A549 treated with dexamethasone at 1 μM for 4 hours (cell line): ENCODE results near the gene TLCD1. TPM values are rescaled to one million over a fixed set of nuclear protein-coding genes. Genes with fewer than 3 reads are reported as not detected.

Experiments
- total RNA-seq: library from RNA; stranded (reverse); fragments of 200-300 nt; extraction: Qiagen RNA extraction; gene quantifications from 5 replicates; pipeline ENCODE4 v1.2.3, GENCODE V29; 2022

The TLCD1 gene
- total RNA-seq = 27.5 to 45.5 TPM (median 40.7 TPM) in 5 replicates

DNA sequence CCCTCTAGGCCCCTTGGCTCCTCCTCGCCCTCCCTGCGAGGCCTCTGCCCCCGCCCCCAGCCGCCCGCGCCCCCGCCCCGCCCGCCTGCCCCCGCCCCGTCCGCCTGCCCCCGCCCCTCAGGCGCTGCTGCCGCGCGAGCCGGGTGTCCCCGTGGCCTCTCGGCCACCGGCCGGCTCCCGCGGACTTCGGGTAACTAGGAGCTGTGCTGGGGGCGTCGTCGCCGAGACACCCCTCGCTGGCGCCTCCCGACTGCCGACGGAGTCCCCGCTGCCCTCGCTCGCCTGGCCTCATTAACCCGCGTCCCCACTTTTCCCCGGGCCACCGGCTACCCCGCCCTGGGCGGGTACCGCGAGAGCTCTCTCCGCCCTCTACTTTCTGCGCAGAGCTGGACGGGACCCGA lies at the start of gene TLCD1:
Gene TLCD1 (minus strand): TSS at position 8 of the 401 bp plus-strand sequence. CDS start 136 bp downstream, outside the sequence.

GRCh38 chr17:28743243-28744103 lies 17.4 kb upstream of the TLCD1 start, which contains the start of gene TRAF4:
TSS of gene TRAF4 (plus strand) at chr17:28744011. CDS start at chr17:28744113, 102 bp downstream.

GRCh38 chr17:28728364-28729200 lies 2.5 kb upstream of the TLCD1 start, which contains the start of gene NEK8:
TSS of gene NEK8 (plus strand) at chr17:28728788. CDS start at chr17:28728814, 26 bp downstream.

DNA sequence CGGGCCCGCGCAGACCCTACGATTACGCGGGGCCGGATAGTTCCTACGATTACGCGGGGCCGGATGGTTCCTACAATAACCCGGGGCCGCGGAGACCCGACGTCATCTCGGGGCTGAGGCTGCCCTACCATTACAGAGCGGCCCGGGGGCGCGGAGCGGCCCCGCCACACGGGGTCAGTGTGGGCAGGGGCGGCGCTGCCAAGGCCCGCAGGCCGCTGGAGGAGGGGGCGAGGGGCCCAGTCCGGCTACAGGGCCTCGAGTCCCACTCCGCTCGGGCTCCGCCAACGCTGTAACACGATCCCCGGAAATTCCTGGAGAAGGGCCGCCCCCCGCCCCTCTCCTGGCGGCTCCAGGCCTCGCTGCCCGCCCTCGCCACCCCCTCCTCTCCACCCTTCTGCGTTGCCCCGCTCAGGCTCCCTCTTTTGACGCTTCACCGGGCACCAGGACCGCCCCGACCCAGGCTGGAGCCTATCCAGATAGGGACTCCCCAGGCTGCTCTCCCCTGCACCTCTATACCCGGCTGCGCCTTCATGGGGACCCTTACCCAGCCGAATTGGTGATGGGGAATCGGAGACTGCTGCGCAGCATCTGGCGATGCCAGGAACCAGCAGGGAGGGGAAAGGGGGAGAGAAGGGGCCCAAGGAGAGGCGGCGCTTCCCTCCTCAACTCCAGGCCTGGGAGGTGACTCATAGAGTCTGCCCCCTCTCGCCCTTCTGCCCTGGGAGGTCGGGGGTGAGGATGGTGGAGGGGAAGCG lies 8.3 kb downstream of the TLCD1 start, which contains the start of gene RAB34:
Gene RAB34 (minus strand): TSS at position 291 of the 755 bp plus-strand sequence. CDS start 602 bp downstream, outside the sequence.

DNA sequence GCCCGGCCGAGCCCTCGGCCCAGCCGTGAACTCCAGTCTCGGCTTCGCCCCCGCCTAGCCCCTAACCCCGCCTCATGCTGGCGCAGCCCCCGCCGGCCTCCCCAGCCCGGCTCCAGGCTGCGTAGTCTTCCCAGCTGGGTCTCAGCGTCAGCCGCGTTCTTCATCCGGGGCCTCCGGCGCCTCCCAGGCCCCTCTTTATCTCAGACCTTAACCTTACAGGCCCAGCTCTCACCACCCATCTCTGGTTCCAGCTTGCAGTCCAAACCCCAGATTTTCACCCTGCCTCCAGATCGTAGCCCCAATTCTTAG lies 14.4 kb downstream of the TLCD1 start, which contains the start of gene PROCA1:
Gene PROCA1 (minus strand): TSS at position 166 of the 309 bp plus-strand sequence. CDS start 228 bp downstream, outside the sequence.

Other genes with a start within 250 kb of the TLCD1 start
- gene FOXN1, start 219.9 kb downstream of the TLCD1 start, total RNA-seq = 0.02 to 0.03 TPM (median 0.02 TPM) in 3 of 5 replicates, not detected in the others
- gene UNC119, start 173.6 kb downstream of the TLCD1 start, total RNA-seq = 21.9 to 31.8 TPM (median 29.0 TPM) in 5 replicates
- gene PIGS, start 154.7 kb downstream of the TLCD1 start, total RNA-seq = 54.1 to 65.1 TPM (median 60.5 TPM) in 5 replicates
- 1.4 to 2.5 TPM (median 2.0 TPM) in 5 replicates for gene ALDOC, start 149.3 kb downstream of the TLCD1 start, total RNA-seq
- 64.8 to 73.8 TPM (median 69.0 TPM) in 5 replicates for gene SPAG5, start 127.2 kb downstream of the TLCD1 start, total RNA-seq
- 1.8 to 5.6 TPM (median 4.3 TPM) in 5 replicates for gene RSKR, start 112.0 kb downstream of the TLCD1 start, total RNA-seq
- gene BLTP2, start 81.1 kb downstream of the TLCD1 start, total RNA-seq = 58.8 to 74.2 TPM (median 69.1 TPM) in 5 replicates
- 75.2 to 84.3 TPM (median 77.7 TPM) in 5 replicates for gene SDF2, start 64.3 kb downstream of the TLCD1 start, total RNA-seq
- gene SUPT6H, start 64.0 kb downstream of the TLCD1 start, total RNA-seq = 56.8 to 83.6 TPM (median 78.1 TPM) in 5 replicates
- gene PROCA1, start 14.3 kb downstream of the TLCD1 start, total RNA-seq = 0.87 to 1.6 TPM (median 1.4 TPM) in 5 replicates
- 192 to 231 TPM (median 217 TPM) in 5 replicates for gene RAB34, start 8.4 kb downstream of the TLCD1 start, total RNA-seq
- gene RPL23A, start 6.2 kb downstream of the TLCD1 start, total RNA-seq = 1,532 to 2,344 TPM (median 1,598 TPM) in 5 replicates
- gene NEK8, start 2.6 kb upstream of the TLCD1 start, total RNA-seq = 2.5 to 3.9 TPM (median 3.7 TPM) in 5 replicates
- 46.2 to 72.9 TPM (median 69.6 TPM) in 5 replicates for gene TRAF4, start 17.8 kb upstream of the TLCD1 start, total RNA-seq
- 31.8 to 55.0 TPM (median 49.9 TPM) in 5 replicates for gene FAM222B, start 116.6 kb upstream of the TLCD1 start, total RNA-seq
- gene ERAL1, start 128.8 kb upstream of the TLCD1 start, total RNA-seq = 69.9 to 83.2 TPM (median 80.3 TPM) in 5 replicates
- gene FLOT2, start 171.5 kb upstream of the TLCD1 start, total RNA-seq = 69.2 to 96.1 TPM (median 91.3 TPM) in 5 replicates
- 5.8 to 7.0 TPM (median 6.5 TPM) in 5 replicates for gene DHRS13, start 176.8 kb upstream of the TLCD1 start, total RNA-seq
- 27.2 to 39.1 TPM (median 36.7 TPM) in 5 replicates for gene PHF12, start 225.3 kb upstream of the TLCD1 start, total RNA-seq